Gastroesophageal sphincter (tissue), 4 donors: ENCODE measurements around the gene CELA1. TPM values are rescaled to one million over a fixed set of nuclear protein-coding genes. Genes with fewer than 3 reads are reported as not detected.
"Not testable (repeated sequence)": the region's sequence is repeated elsewhere in the genome, so short reads cannot be mapped to it uniquely, and the experiment has no call there.

Experiments
- ATAC-seq: fragments of 150-250 bp; one replicate; pipeline ENCODE4 v1.9.1; 2016; ENCODE audit warnings: mild to moderate bottlenecking, moderate library complexity
- H3K27ac ChIP-seq, 4 donors: fragments of 200-600 bp; sonication (generic) in 3 of 4; 1 replicate in 3 of 4; 2 replicates in 1 of 4; pipeline ENCODE4 v1.5.1; 2016 to 2019
- H3K27me3 ChIP-seq: fragments of 200-600 bp; sonication (generic); one replicate; pipeline ENCODE4 v1.5.1; 2019
- H3K36me3 ChIP-seq, 2 donors: fragments of 200-600 bp; sonication (generic); one replicate each; pipeline ENCODE4 v1.5.1; 2019; ENCODE audit warnings: control low read depth in 1 of 2
- H3K4me1 ChIP-seq, 3 donors: fragments of 200-600 bp; sonication (generic); 1 replicate in 2 of 3; 2 replicates in 1 of 3; pipeline ENCODE4 v1.5.1; 2016 to 2019; ENCODE audit warnings: control low read depth in 2 of 3
- H3K4me3 ChIP-seq, 2 donors: fragments of 200-600 bp; sonication (generic); one replicate each; pipeline ENCODE4 v1.5.1; 2019; ENCODE audit warnings: mild to moderate bottlenecking in 1 of 2, moderate library complexity in 1 of 2
- H3K9me3 ChIP-seq, 3 donors: fragments of 200-600 bp; sonication (generic); one replicate each; pipeline ENCODE4 v1.5.1; 2017 to 2019; ENCODE audit warnings: control low read depth in 2 of 3
- CTCF ChIP-seq, 4 experiments: fragments of 200-600 bp in 2 of 4; fragments of 450-650 bp in 2 of 4; sonication (generic) in 1 of 4; IDR thresholded peaks; one replicate each; pipeline ENCODE4 v1.5.1; 2017 to 2019; ENCODE audit warnings: antibody characterized with exemption in 4 of 4, mild to moderate bottlenecking in 2 of 4, moderate library complexity in 2 of 4
- EP300 ChIP-seq: sonication (generic); formaldehyde crosslinking; IDR thresholded peaks from one replicate; pipeline ENCODE4 v1.6.1; 2017; ENCODE audit warnings: antibody characterized with exemption, mild to moderate bottlenecking
- POLR2A ChIP-seq, 2 donors: fragments of 450-650 bp; IDR thresholded peaks; one replicate each; pipeline ENCODE4 v1.6.1; 2017; ENCODE audit warnings: antibody characterized with exemption in 2 of 2, mild to moderate bottlenecking in 2 of 2, moderate library complexity in 1 of 2
- POLR2AphosphoS5 ChIP-seq: sonication (generic); formaldehyde crosslinking; IDR thresholded peaks from one replicate; pipeline ENCODE4 v1.6.1; 2017; ENCODE audit warnings: antibody characterized with exemption
- WGBS, 2 donors: methylation state at CpG; one replicate each; pipeline ENCODE4 v1.1.5; 2018; ENCODE audit warnings: low coverage in 1 of 2; 5-methylcytosine and 5-hydroxymethylcytosine counted together
- total RNA-seq, 4 donors: library from RNA; depleted of rRNA; stranded (reverse); fragments of >200 nt; gene quantifications; one replicate each; pipeline ENCODE4 v1.1.0, GENCODE V29; 2016

The CELA1 gene
- total RNA-seq, 4 donors from 2014 or later = not detected

GRCh38 chr12:51318846-51319599 is 27.5 kb downstream of the CELA1 start:
- Histone ChIP-seq H3K27me3 (peaks cover 4% of the 10 kb centered on the region), H3K27ac (no peak overlapping the region), H3K36me3 (no peaks in the 10 kb centered on the region), H3K4me1 (no peaks in the 10 kb centered on the region), H3K9me3 (no peaks in the 10 kb centered on the region), H3K4me3 (no peak overlapping the region)
- 40 to 58% methylated on average over 2 to 3 of the region's 3 CpGs for WGBS, 2 donors
- TF ChIP-seq POLR2AphosphoS5 (no peak), POLR2A (IDR thresholded peaks at IDR 0.05) (no peak), CTCF (IDR thresholded peaks at IDR 0.05) (no peak), EP300 (no peak)
- no peak for ATAC-seq

- not testable (repeated sequence) for H3K36me3 ChIP-seq, H3K27ac ChIP-seq, ATAC-seq, H3K27me3 ChIP-seq, H3K4me3 ChIP-seq, H3K4me1 ChIP-seq, H3K9me3 ChIP-seq
- 88 to 92% methylated on average over 1 to 4 of the region's 8 CpGs for WGBS, 2 donors
Observed at GRCh38 chr12:51318057-51318806, 28.2 kb downstream of the CELA1 start.

- Histone ChIP-seq H3K4me1 (no peaks in the 10 kb centered on the region), H3K27me3 (no peaks in the 10 kb centered on the region), H3K27ac (no peak overlapping the region), H3K4me3 (no peak overlapping the region), H3K9me3 (no peaks in the 10 kb centered on the region), H3K36me3 (no peaks in the 10 kb centered on the region)
- TF ChIP-seq EP300 = no peak
- no peak for TF ChIP-seq POLR2A (IDR thresholded peaks at IDR 0.05)
- no peak for TF ChIP-seq CTCF (IDR thresholded peaks at IDR 0.05)
- TF ChIP-seq POLR2AphosphoS5 = no peak
- 100% methylated on average over 1 of the region's 1 CpG; no CpG with 5 or more reads in 1 of the 2 donors for WGBS, 2 donors
- no peak for ATAC-seq
Observed at GRCh38 chr12:51311389-51311788, 35.1 kb downstream of the CELA1 start.

- no peak for ATAC-seq
- Histone ChIP-seq H3K4me3 (no peak overlapping the region), H3K27me3 (peaks cover 7% of the 10 kb centered on the region), H3K36me3 (no peaks in the 10 kb centered on the region), H3K9me3 (no peaks in the 10 kb centered on the region), H3K4me1 (no peaks in the 10 kb centered on the region), H3K27ac (no peak overlapping the region)
- TF ChIP-seq POLR2AphosphoS5 (no peak), CTCF (IDR thresholded peaks at IDR 0.05) (no peak), EP300 (no peak), POLR2A (IDR thresholded peaks at IDR 0.05) (no peak)
- 68 to 91% methylated on average over 5 to 6 of the region's 6 CpGs for WGBS, 2 donors
Observed at GRCh38 chr12:51307655-51308593, 38.6 kb downstream of the CELA1 start.

- Histone ChIP-seq H3K4me1 (no peaks in the 10 kb centered on the region), H3K27ac (no peak overlapping the region), H3K36me3 (no peaks in the 10 kb centered on the region), H3K9me3 (no peaks in the 10 kb centered on the region), H3K4me3 (no peak overlapping the region), H3K27me3 (peaks cover 7% of the 10 kb centered on the region)
- WGBS, 2 donors = 80 to 85% methylated on average over 5 of the region's 5 CpGs
- TF ChIP-seq POLR2AphosphoS5 (no peak), CTCF (IDR thresholded peaks at IDR 0.05) (no peak), POLR2A (IDR thresholded peaks at IDR 0.05) (no peak), EP300 (no peak)
- ATAC-seq = no peak
Observed at GRCh38 chr12:51306507-51306906, 40.0 kb downstream of the CELA1 start.

GRCh38 chr12:51300768-51301167 is 45.7 kb downstream of the CELA1 start:
- H3K36me3 ChIP-seq, H3K27me3 ChIP-seq: not testable (repeated sequence)
- 53% methylated on average over 2 of the region's 10 CpGs; no CpG with 5 or more reads in 1 of the 2 donors for WGBS, 2 donors

More at GRCh38 chr12:51300768-51301167, 45.7 kb downstream of the CELA1 start:
- H3K4me3 ChIP-seq, ATAC-seq, H3K4me1 ChIP-seq, H3K27ac ChIP-seq, H3K9me3 ChIP-seq: not testable (repeated sequence)
